ENCODE data around the gene DMPK. TPM values are rescaled to one million over a fixed set of nuclear protein-coding genes. Genes with fewer than 3 reads are reported as not detected.

DMPK gene
- total RNA-seq, 2 donors from 2014 or later = 52.8 to 88.2 TPM

- no peak for DNase-seq (ENCODE audit: low spot score)
- H3K4me1 ChIP-seq (replicated peaks) = peaks cover 2% of the 10 kb centered on the region
- H3K27me3 ChIP-seq (replicated peaks; ENCODE audit: insufficient read depth) = no peaks in the 10 kb centered on the region
- intact Hi-C loops (cut with DNase I) = no loop called here
- H3K4me3 ChIP-seq = peak overlapping the region; percentile 71 to 82
- TF ChIP-seq POLR2A (IDR thresholded peaks at IDR 0.05) (no peak), CTCF (IDR thresholded peaks at IDR 0.05) (no peak), POLR2AphosphoS5 (IDR thresholded peaks at IDR 0.05) (no peak)
- WGBS = 7% methylated on average over 26 of the region's 31 CpGs
- no peaks in the 10 kb centered on the region for H3K36me3 ChIP-seq
- H3K27ac ChIP-seq = peak overlapping the region; percentile 55 to 68
- H3K9me3 ChIP-seq = no peaks in the 10 kb centered on the region
Observed at GRCh38 chr19:45791744-45792469, 9.6 kb upstream of the DMPK start.

- intact Hi-C loops (cut with DNase I) = no loop called here
- no peak for DNase-seq (ENCODE audit: low spot score)
- no peak overlapping the region for H3K27ac ChIP-seq
Observed at GRCh38 chr19:45790942-45791341, 8.7 kb upstream of the DMPK start.

GRCh38 chr19:45789035-45789786 lies 6.9 kb upstream of the DMPK start:
- peaks cover 2% of the 10 kb centered on the region for H3K4me1 ChIP-seq (replicated peaks)
- 88% methylated on average over 15 of the region's 15 CpGs for WGBS
- intact Hi-C loops (cut with DNase I) = no loop called here
- H3K27ac ChIP-seq = no peak overlapping the region
- DNase-seq (ENCODE audit: low spot score) = no peak
- TF ChIP-seq POLR2A (IDR thresholded peaks at IDR 0.05) (no peak), POLR2AphosphoS5 (IDR thresholded peaks at IDR 0.05) (no peak)
- H3K27me3 ChIP-seq (replicated peaks; ENCODE audit: insufficient read depth) = no peaks in the 10 kb centered on the region
- H3K9me3 ChIP-seq = no peaks in the 10 kb centered on the region
- no peak overlapping the region for H3K4me3 ChIP-seq
- H3K36me3 ChIP-seq = no peaks in the 10 kb centered on the region

More at GRCh38 chr19:45790942-45791341, 8.7 kb upstream of the DMPK start:
- peaks cover 2% of the 10 kb centered on the region for H3K4me1 ChIP-seq (replicated peaks)
- no peak for TF ChIP-seq POLR2A (IDR thresholded peaks at IDR 0.05)
- no peak for TF ChIP-seq POLR2AphosphoS5 (IDR thresholded peaks at IDR 0.05)
- TF ChIP-seq CTCF (IDR thresholded peaks at IDR 0.05) = no peak
- H3K36me3 ChIP-seq = no peaks in the 10 kb centered on the region
- WGBS = 88% methylated on average over 8 of the region's 8 CpGs
- H3K9me3 ChIP-seq = no peaks in the 10 kb centered on the region
- no peak overlapping the region for H3K4me3 ChIP-seq
- H3K27me3 ChIP-seq (replicated peaks; ENCODE audit: insufficient read depth) = no peaks in the 10 kb centered on the region

- Histone ChIP-seq H3K9me3 (no peaks in the 10 kb centered on the region), H3K27me3 (replicated peaks; ENCODE audit: insufficient read depth) (no peaks in the 10 kb centered on the region), H3K27ac (no peak overlapping the region), H3K36me3 (no peaks in the 10 kb centered on the region), H3K4me3 (no peak overlapping the region), H3K4me1 (replicated peaks) (peaks cover 10% of the 10 kb centered on the region)
- 95% methylated on average over 21 of the region's 21 CpGs for WGBS
- TF ChIP-seq POLR2A (IDR thresholded peaks at IDR 0.05) = no peak
- TF ChIP-seq CTCF (IDR thresholded peaks at IDR 0.05) = no peak
- intact Hi-C loops (cut with DNase I) = no loop called here
- DNase-seq (ENCODE audit: low spot score) = no peak
Observed at GRCh38 chr19:45786533-45786894, 4.2 kb upstream of the DMPK start.

- H3K4me3 ChIP-seq = no peak overlapping the region
- peaks cover 13% of the 10 kb centered on the region for H3K4me1 ChIP-seq (replicated peaks)
- no peak for DNase-seq (ENCODE audit: low spot score)
- no peak overlapping the region for H3K27ac ChIP-seq
- WGBS = 90% methylated on average over 51 of the region's 57 CpGs
- no peaks in the 10 kb centered on the region for H3K27me3 ChIP-seq (replicated peaks; ENCODE audit: insufficient read depth)
- intact Hi-C loops (cut with DNase I) = no loop called here
- TF ChIP-seq POLR2AphosphoS5 (IDR thresholded peaks at IDR 0.05) = no peak
- TF ChIP-seq CTCF (IDR thresholded peaks at IDR 0.05) = no peak
- no peak for TF ChIP-seq POLR2A (IDR thresholded peaks at IDR 0.05)
- no peaks in the 10 kb centered on the region for H3K36me3 ChIP-seq
- H3K9me3 ChIP-seq = no peaks in the 10 kb centered on the region
Observed at GRCh38 chr19:45785781-45786532, 3.7 kb upstream of the DMPK start.
